DND-41 (cell line): ENCODE data around the gene SEC31A.

ENCODE experiments used
- ATAC-seq: fragments of 200-7000 bp; cut with Tn5 transposase; 3 replicates; pipeline ENCODE4 v1.9.1; 2021; ENCODE audit warnings: low read depth; ENCODE audit not compliant: insufficient read depth
- DNase-seq: peaks from one replicate; pipeline ENCODE4 v3.0.0-alpha.2; 2020
- H2AFZ ChIP-seq: 2 replicates; pipeline ENCODE4 v1.6.0; 2012; ENCODE audit warnings: low read depth, low read length
- H3K27ac ChIP-seq: 2 replicates; pipeline ENCODE4 v1.5.1; 2012; ENCODE audit warnings: low read length, inconsistent platforms
- H3K27me3 ChIP-seq: fragments of 200-600 bp; sonication (generic); 2 replicates; pipeline ENCODE4 v1.6.0; 2012; ENCODE audit warnings: low read length, mild to moderate bottlenecking, inconsistent platforms; ENCODE audit not compliant: insufficient read depth, poor library complexity
- H3K36me3 ChIP-seq: 2 replicates; pipeline ENCODE4 v1.5.1; 2012; ENCODE audit warnings: low read length, inconsistent platforms; ENCODE audit not compliant: insufficient read depth
- H3K4me1 ChIP-seq: 2 replicates; pipeline ENCODE4 v1.5.1; 2012; ENCODE audit warnings: mild to moderate bottlenecking, low read length; ENCODE audit not compliant: insufficient read depth
- H3K4me2 ChIP-seq: 2 replicates; pipeline ENCODE4 v1.6.0; 2012; ENCODE audit warnings: mild to moderate bottlenecking, moderate library complexity, low read length, inconsistent platforms; ENCODE audit not compliant: insufficient read depth
- H3K4me3 ChIP-seq, 2 experiments: fragments of 200-600 bp in 1 of 2; shearing (Covaris generic) in 1 of 2; 2 replicates each; pipeline ENCODE4 v1.5.1; 2012 to 2016; ENCODE audit warnings: inconsistent platforms in 2 of 2, low read length in 2 of 2, mild to moderate bottlenecking in 2 of 2, low read depth in 1 of 2, moderate library complexity in 1 of 2
- H3K79me2 ChIP-seq: 2 replicates; pipeline ENCODE4 v1.6.0; 2012; ENCODE audit warnings: low read length, inconsistent platforms; ENCODE audit not compliant: insufficient read depth
- H3K9ac ChIP-seq: 2 replicates; pipeline ENCODE4 v1.6.0; 2012; ENCODE audit warnings: low read depth, mild to moderate bottlenecking, inconsistent platforms, low read length, moderate library complexity
- H3K9me3 ChIP-seq: 2 replicates; pipeline ENCODE4 v1.5.1; 2012; ENCODE audit warnings: low read length, moderate library complexity, mild to moderate bottlenecking, inconsistent platforms; ENCODE audit not compliant: insufficient read depth, severe bottlenecking
- H4K20me1 ChIP-seq: 2 replicates; pipeline ENCODE4 v1.6.0; 2012; ENCODE audit warnings: low read length; ENCODE audit not compliant: insufficient read depth
- EZH2 ChIP-seq: IDR thresholded peaks from 3 replicates; pipeline ENCODE4 v1.6.1; 2012; ENCODE audit warnings: borderline replicate concordance, low read depth, mild to moderate bottlenecking, moderate library complexity, low read length, inconsistent platforms; ENCODE audit not compliant: severe bottlenecking
- TF ChIP-seq, protein P1 (sequence below): IDR thresholded peaks from 2 replicates; pipeline ENCODE4 v1.5.1; 2012; ENCODE audit warnings: borderline replicate concordance, low read length, moderate library complexity, mild to moderate bottlenecking; ENCODE audit not compliant: poor library complexity, severe bottlenecking; ENCODE audit errors: extremely low read depth

SEC31A gene

DNA sequence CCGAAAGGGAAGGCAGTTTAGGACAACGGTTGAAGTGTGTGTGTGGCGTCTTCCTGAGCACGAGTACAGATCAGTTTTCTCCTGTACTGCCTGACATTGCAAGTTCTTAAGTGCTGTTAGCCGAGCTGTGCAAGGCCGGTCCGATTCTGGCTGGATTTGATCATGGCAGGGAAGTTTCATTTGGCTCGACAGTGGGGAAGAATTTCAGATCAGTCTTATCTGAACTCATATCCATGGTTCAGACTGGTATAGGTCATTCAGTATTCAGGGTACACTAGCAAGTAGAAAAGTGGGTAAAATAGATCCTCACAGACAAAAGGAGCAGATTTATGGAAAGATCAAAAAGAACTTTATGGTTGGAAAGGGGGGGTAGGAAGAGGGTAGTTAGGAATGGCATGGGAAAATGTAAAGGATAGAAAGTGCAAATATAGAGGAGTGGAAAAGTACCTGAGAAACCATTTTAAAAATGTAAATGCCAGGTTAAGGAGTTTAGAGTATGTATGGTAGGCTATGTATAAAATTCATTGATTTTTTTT lies 10.3 kb upstream of the SEC31A start:
- H3K79me2 ChIP-seq, result peaks cover 63% of the 10 kb centered on the region
- TF ChIP-seq, protein P1, sequence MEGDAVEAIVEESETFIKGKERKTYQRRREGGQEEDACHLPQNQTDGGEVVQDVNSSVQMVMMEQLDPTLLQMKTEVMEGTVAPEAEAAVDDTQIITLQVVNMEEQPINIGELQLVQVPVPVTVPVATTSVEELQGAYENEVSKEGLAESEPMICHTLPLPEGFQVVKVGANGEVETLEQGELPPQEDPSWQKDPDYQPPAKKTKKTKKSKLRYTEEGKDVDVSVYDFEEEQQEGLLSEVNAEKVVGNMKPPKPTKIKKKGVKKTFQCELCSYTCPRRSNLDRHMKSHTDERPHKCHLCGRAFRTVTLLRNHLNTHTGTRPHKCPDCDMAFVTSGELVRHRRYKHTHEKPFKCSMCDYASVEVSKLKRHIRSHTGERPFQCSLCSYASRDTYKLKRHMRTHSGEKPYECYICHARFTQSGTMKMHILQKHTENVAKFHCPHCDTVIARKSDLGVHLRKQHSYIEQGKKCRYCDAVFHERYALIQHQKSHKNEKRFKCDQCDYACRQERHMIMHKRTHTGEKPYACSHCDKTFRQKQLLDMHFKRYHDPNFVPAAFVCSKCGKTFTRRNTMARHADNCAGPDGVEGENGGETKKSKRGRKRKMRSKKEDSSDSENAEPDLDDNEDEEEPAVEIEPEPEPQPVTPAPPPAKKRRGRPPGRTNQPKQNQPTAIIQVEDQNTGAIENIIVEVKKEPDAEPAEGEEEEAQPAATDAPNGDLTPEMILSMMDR, result no peak
- no peak for TF ChIP-seq EZH2
- H3K27me3 ChIP-seq, result no peaks in the 10 kb centered on the region
- DNase-seq, result no peak
- H3K4me3 ChIP-seq, result peak overlapping the region; percentile 62 to 87
- H4K20me1 ChIP-seq, result peaks cover 15% of the 10 kb centered on the region; the same call in 1 of the 2 replicates
- no peak for ATAC-seq
- peaks cover 22% of the 10 kb centered on the region for H3K36me3 ChIP-seq
- H3K27ac ChIP-seq, result peak overlapping the region; percentile 87
- H3K9me3 ChIP-seq, result no peaks in the 10 kb centered on the region
- H3K9ac ChIP-seq, result peak overlapping the region; percentile 66
- peak overlapping the region; percentile 79 for H2AFZ ChIP-seq
- H3K4me2 ChIP-seq, result peak overlapping the region; percentile 82
- H3K4me1 ChIP-seq, result peaks cover 54% of the 10 kb centered on the region

DNA sequence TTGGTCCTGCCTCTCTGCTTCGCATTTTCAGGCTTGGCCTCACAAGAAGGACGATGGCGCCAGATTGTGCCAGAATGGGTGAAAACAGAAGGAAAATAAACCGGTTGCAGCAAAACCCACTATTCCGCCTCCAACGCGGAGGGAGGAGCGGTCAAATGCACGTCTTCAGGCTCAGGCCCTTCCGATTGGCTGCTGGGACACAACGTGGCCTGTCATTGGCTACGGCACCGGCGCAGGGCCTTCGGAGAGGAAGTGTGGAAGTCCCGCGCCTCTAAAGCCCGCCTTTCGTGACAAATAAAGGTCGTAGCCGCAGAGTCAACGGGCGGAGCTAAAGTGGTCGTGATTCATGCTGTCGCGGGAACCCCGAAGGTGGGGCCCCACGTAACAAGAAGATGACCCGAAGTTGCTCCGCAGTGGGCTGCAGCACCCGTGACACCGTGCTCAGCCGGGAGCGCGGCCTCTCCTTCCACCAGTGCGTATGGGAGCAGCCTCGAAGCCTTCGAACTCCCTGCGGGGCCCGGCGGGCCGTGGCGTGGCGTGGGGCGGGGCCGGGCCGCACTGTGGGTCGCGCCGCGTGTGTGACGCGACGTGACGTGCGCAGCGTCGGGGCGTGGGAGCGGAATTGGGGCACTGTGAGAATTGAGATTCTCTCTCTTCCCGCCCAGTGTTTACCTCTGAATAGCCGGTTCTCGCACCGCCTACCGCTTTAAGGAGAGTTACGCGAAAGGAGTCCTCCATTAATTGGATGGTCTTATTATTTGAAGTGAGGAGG lies 9.6 kb upstream of the SEC31A start, which contains the start of gene THAP9:
Gene THAP9, plus strand, starts transcription at position 325 of the 772 bp plus-strand sequence. Its CDS starts 68 bp downstream, at position 393.
- Histone ChIP-seq H3K36me3 (peaks cover 25% of the 10 kb centered on the region), H2AFZ (peak within 1 kb of the TSS; percentile 98), H3K9ac (peak within 1 kb of the TSS; percentile 66), H3K27me3 (no peaks in the 10 kb centered on the region), H3K4me1 (peaks cover 60% of the 10 kb centered on the region), H3K4me2 (peak within 1 kb of the TSS; percentile 82), H4K20me1 (peaks cover 18% of the 10 kb centered on the region; the same call in 1 of the 2 replicates), H3K79me2 (peaks cover 70% of the 10 kb centered on the region), H3K4me3 (peak within 1 kb of the TSS; percentile 62 to 87), H3K9me3 (no peaks in the 10 kb centered on the region), H3K27ac (peak within 1 kb of the TSS; percentile 93)
- ATAC-seq (peak; percentile 92), DNase-seq (peak; percentile 99)
- TF ChIP-seq, protein P1, result no peak
- TF ChIP-seq EZH2, result no peak

DNA sequence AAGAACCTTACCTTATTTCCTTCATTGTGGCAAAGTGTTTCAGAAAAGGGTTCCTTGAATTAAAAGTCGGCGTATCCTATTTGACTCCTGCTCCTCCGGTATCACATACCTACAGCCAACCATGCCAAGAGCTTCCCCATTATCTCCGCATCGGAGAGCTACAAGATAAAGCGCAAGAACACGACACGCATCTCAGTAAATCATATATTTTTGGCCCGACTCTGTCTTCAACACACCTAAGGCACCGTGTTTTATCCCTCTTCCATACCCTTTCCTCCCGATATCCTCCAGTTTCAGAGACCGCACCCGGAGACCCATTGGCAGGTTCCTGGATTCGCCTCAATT lies 9.1 kb upstream of the SEC31A start:
- peak overlapping the region; percentile 66 for H3K9ac ChIP-seq
- H2AFZ ChIP-seq, result peak overlapping the region; percentile 98
- ATAC-seq, result peak; percentile 13

More for the DNA sequence above, 9.1 kb upstream of the SEC31A start:
- Histone ChIP-seq H3K4me1 (peaks cover 56% of the 10 kb centered on the region), H3K79me2 (peaks cover 76% of the 10 kb centered on the region), H3K27ac (peak overlapping the region; percentile 93), H3K9me3 (no peaks in the 10 kb centered on the region), H3K36me3 (peaks cover 30% of the 10 kb centered on the region), H3K4me2 (peak overlapping the region; percentile 82), H4K20me1 (peaks cover 18% of the 10 kb centered on the region; the same call in 1 of the 2 replicates), H3K27me3 (no peaks in the 10 kb centered on the region), H3K4me3 (peak overlapping the region; percentile 62 to 87)
- TF ChIP-seq, protein P1, result no peak
- no peak for TF ChIP-seq EZH2
- DNase-seq, result no peak
